HCT116 (cell line): ENCODE data around the gene MGAT4C. TPM values are rescaled to one million over a fixed set of nuclear protein-coding genes. Genes with fewer than 3 reads are reported as not detected.

Source experiments
- ATAC-seq: fragments of 200-7000 bp; cut with Tn5 transposase; 2 replicates; pipeline ENCODE4 v1.9.1; 2020; ENCODE audit warnings: mild to moderate bottlenecking, moderate library complexity
- BruUV-seq: library from RNA; stranded (reverse); fragments of 400-500 nt; replicated peaks from 2 replicates; lab custom pipeline; 2021; lab: Mats Ljungman, UMichigan
- CTCF ChIA-PET: fragments of 300-600 bp; sonication (Branson Sonifier 250); formaldehyde crosslinking; loops from one replicate; lab custom pipeline; 2021; ENCODE audit warnings: antibody characterized with exemption; lab: Charles Lee
- POLR2A ChIA-PET: fragments of 300-600, 350-600 bp; sonication (Branson Sonifier 250); formaldehyde crosslinking; loops from one replicate; lab custom pipeline; 2021; ENCODE audit warnings: antibody characterized with exemption; lab: Charles Lee
- RAD21 ChIA-PET, 2 experiments: fragments of 300-600 bp; sonication (Branson Sonifier 250); formaldehyde crosslinking; loops; one replicate each; lab custom pipeline; 2023; ENCODE audit warnings: low total read pairs in 2 of 2; ENCODE audit not compliant: uncharacterized antibody in 2 of 2, unreplicated experiment in 2 of 2, low non-redundant PET in 1 of 2; lab: Charles Lee
- DNase-seq: peaks from one replicate; pipeline ENCODE4 v3.0.0-alpha.2; 2010; ENCODE audit warnings: low read depth, low spot score
- H2AFZ ChIP-seq: fragments of 200-600 bp; shearing (Covaris generic), sonication (generic); 2 replicates; pipeline ENCODE4 v1.6.1; 2017; ENCODE audit warnings: low read depth, mixed run types, mixed read lengths, antibody characterized with exemption, low read length; ENCODE audit not compliant: poor library complexity, severe bottlenecking
- H3K27ac ChIP-seq: 2 replicates; pipeline ENCODE4 v1.5.1; 2012; ENCODE audit warnings: low read depth, low read length
- H3K27me3 ChIP-seq: fragments of 200-600 bp; sonication (generic); 2 replicates; pipeline ENCODE4 v1.6.1; 2016; ENCODE audit warnings: mixed run types, low read length, mixed read lengths; ENCODE audit not compliant: insufficient read depth
- H3K36me3 ChIP-seq, 2 experiments: fragments of 200-500 bp in 1 of 2; fragments of 200-600 bp in 1 of 2; sonication (Bioruptor generic) in 1 of 2; sonication (generic) in 1 of 2; 2 replicates each; pipeline versions ENCODE4 v1.5.1 to v1.6.1; 2014 to 2016; ENCODE audit warnings: low read length in 2 of 2, inconsistent platforms in 1 of 2, mixed read lengths in 1 of 2, mixed run types in 1 of 2; ENCODE audit not compliant: insufficient read depth in 2 of 2, control insufficient read depth in 1 of 2
- H3K4me1 ChIP-seq, 2 experiments: fragments of 200-600 bp in 1 of 2; sonication (generic) in 1 of 2; 2 replicates each; pipeline versions ENCODE4 v1.5.1 to v1.6.1; 2012 to 2017; ENCODE audit warnings: low read length in 2 of 2, inconsistent platforms in 1 of 2, mild to moderate bottlenecking in 1 of 2, mixed read lengths in 1 of 2, mixed run types in 1 of 2, moderate library complexity in 1 of 2; ENCODE audit not compliant: insufficient read depth in 2 of 2, control insufficient read depth in 1 of 2
- H3K4me2 ChIP-seq: fragments of 200-600 bp; sonication (generic); 2 replicates; pipeline ENCODE4 v1.6.1; 2017; ENCODE audit warnings: mixed run types, low read length, mixed read lengths
- H3K4me3 ChIP-seq, 2 experiments: fragments of 200-600 bp in 1 of 2; sonication (generic) in 1 of 2; replicated peaks in 1 of 2; 2 replicates each; pipeline ENCODE4 v1.5.1; 2011 to 2016; ENCODE audit warnings: low read length in 2 of 2, control low read depth in 1 of 2, low read depth in 1 of 2, mild to moderate bottlenecking in 1 of 2, mixed read lengths in 1 of 2, mixed run types in 1 of 2
- H3K79me2 ChIP-seq: fragments of 200-600 bp; sonication (generic); 2 replicates; pipeline ENCODE4 v1.6.1; 2017; ENCODE audit warnings: mild to moderate bottlenecking, mixed run types, low read length, moderate library complexity, mixed read lengths; ENCODE audit not compliant: insufficient read depth
- H3K9ac ChIP-seq: fragments of 200-600 bp; sonication (generic); 2 replicates; pipeline ENCODE4 v1.6.1; 2016; ENCODE audit warnings: low read length, mixed read lengths
- H3K9me2 ChIP-seq: fragments of 200-600 bp; sonication (generic), shearing (Covaris generic); 2 replicates; pipeline ENCODE4 v1.6.1; 2017; ENCODE audit warnings: mixed run types, mild to moderate bottlenecking, moderate library complexity; ENCODE audit not compliant: insufficient read depth
- H3K9me3 ChIP-seq, 2 experiments: fragments of 200-500 bp in 1 of 2; fragments of 200-600 bp in 1 of 2; sonication (Bioruptor generic) in 1 of 2; sonication (generic) in 1 of 2; 2 replicates each; pipeline ENCODE4 v1.6.1; 2014 to 2017; ENCODE audit warnings: low read length in 2 of 2, mixed read lengths in 2 of 2, inconsistent platforms in 1 of 2, low read depth in 1 of 2, mild to moderate bottlenecking in 1 of 2, mixed run types in 1 of 2, moderate library complexity in 1 of 2; ENCODE audit not compliant: control insufficient read depth in 1 of 2, insufficient read depth in 1 of 2
- H4K20me1 ChIP-seq: fragments of 200-600 bp; sonication (generic), shearing (Covaris generic); 2 replicates; pipeline ENCODE4 v1.6.1; 2017; ENCODE audit warnings: mixed run types, mild to moderate bottlenecking, moderate library complexity; ENCODE audit not compliant: insufficient read depth
- EZH2 ChIP-seq: fragments of 200-600 bp; sonication (generic); IDR thresholded peaks from 2 replicates; pipeline ENCODE4 v1.6.1; 2017; ENCODE audit warnings: antibody characterized with exemption, mixed run types
- POLR2A ChIP-seq: IDR thresholded peaks from 2 replicates; pipeline ENCODE4 v1.7.0; 2011; ENCODE audit warnings: borderline replicate concordance; ENCODE audit not compliant: insufficient read depth, insufficient read length; ENCODE audit errors: extremely low read depth
- RAD21 ChIP-seq: IDR thresholded peaks from 2 replicates; pipeline ENCODE4 v1.6.1; 2012; ENCODE audit warnings: low read depth, mild to moderate bottlenecking
- ZBTB33 ChIP-seq: IDR thresholded peaks from 2 replicates; pipeline ENCODE4 v1.6.1; 2011; ENCODE audit warnings: mild to moderate bottlenecking, low read length, moderate library complexity; ENCODE audit not compliant: insufficient replicate concordance; ENCODE audit errors: extremely low read depth
- intact Hi-C: fragments of 100-400 bp; cut with micrococcal nuclease; formaldehyde crosslinking; loops from 2 replicates; pipeline ENCODE4 v1.10.0; 2022
- total RNA-seq: library from RNA; stranded (reverse); gene quantifications from one replicate; pipeline ENCODE4 v1.2.1, GENCODE V29; 2021; ENCODE audit not compliant: unreplicated experiment

The MGAT4C gene
- total RNA-seq, 1 experiment from 2014 or later = not detected

- H3K79me2 ChIP-seq = no peaks in the 10 kb centered on the region
- H2AFZ ChIP-seq = peak overlapping the region; percentile 82
- H3K4me1 ChIP-seq = peaks cover 6 to 23% of the 10 kb centered on the region in 2 experiments; a peak in 3 of 4 replicates
- no peaks in the 10 kb centered on the region for H3K36me3 ChIP-seq
- no peaks in the 10 kb centered on the region for H4K20me1 ChIP-seq
- DNase-seq (no peak), ATAC-seq (no peak)
- no peak for TF ChIP-seq EZH2
- H3K27me3 ChIP-seq = no peaks in the 10 kb centered on the region
- H3K9me2 ChIP-seq = no peaks in the 10 kb centered on the region
- no peaks in the 10 kb centered on the region for H3K9me3 ChIP-seq
- H3K27ac ChIP-seq = no peak overlapping the region
- intact Hi-C loops = no loop called here
- BruUV-seq = no TSS peak
- H3K4me3 ChIP-seq = no peak overlapping the region
- H3K9ac ChIP-seq = no peak overlapping the region
- ChIA-PET RAD21 (no interaction called here), CTCF (no interaction called here), POLR2A (no interaction called here)
- peak overlapping the region; percentile 11; the same call in 1 of the 2 replicates for H3K4me2 ChIP-seq
Observed at GRCh38 chr12:86230516-86231146, 25.6 kb downstream of the MGAT4C start.

- Histone ChIP-seq H3K36me3 (no peaks in the 10 kb centered on the region), H2AFZ (peak overlapping the region; percentile 82), H3K4me2 (0 out of 2 replicates have a peak overlapping the region, but pooled peaks have one; percentile 11), H3K9ac (no peak overlapping the region), H3K4me1 (peaks cover 6 to 23% of the 10 kb centered on the region in 2 experiments; a peak in 3 of 4 replicates), H3K9me2 (no peaks in the 10 kb centered on the region), H3K79me2 (no peaks in the 10 kb centered on the region), H4K20me1 (no peaks in the 10 kb centered on the region), H3K9me3 (no peaks in the 10 kb centered on the region), H3K27ac (no peak overlapping the region), H3K27me3 (no peaks in the 10 kb centered on the region), H3K4me3 (no peak overlapping the region)
- BruUV-seq = no TSS peak
- CTCF ChIA-PET = no interaction called here
- ATAC-seq (no peak), DNase-seq (no peak)
- intact Hi-C loops = no loop called here
- TF ChIP-seq ZBTB33 (no peak), RAD21 (no peak), POLR2A (no peak)
- POLR2A ChIA-PET = no interaction called here
- RAD21 ChIA-PET = no interaction called here
Observed at GRCh38 chr12:86229772-86230171, 26.4 kb downstream of the MGAT4C start.
